Peyer's patch (tissue), 4 donors: ENCODE measurements around the gene LOXHD1. TPM values are rescaled to one million over a fixed set of nuclear protein-coding genes. Genes with fewer than 3 reads are reported as not detected.

Source experiments
- DNase-seq, 3 donors: peaks; one replicate each; pipeline ENCODE4 v3.0.0-alpha.2; 2017 to 2019
- H3K27ac ChIP-seq, 4 donors: fragments of 200-600 bp; sonication (generic); one replicate each; pipeline ENCODE4 v1.5.1; 2016 to 2019
- H3K27me3 ChIP-seq, 2 donors: fragments of 200-600 bp; sonication (generic); one replicate each; pipeline ENCODE4 v1.5.1; 2019
- H3K36me3 ChIP-seq, 3 donors: fragments of 200-600 bp; sonication (generic); one replicate each; pipeline ENCODE4 v1.5.1; 2016 to 2019
- H3K4me1 ChIP-seq, 4 donors: fragments of 200-600 bp; sonication (generic); one replicate each; pipeline ENCODE4 v1.5.1; 2016 to 2019
- H3K4me3 ChIP-seq, 4 donors: fragments of 200-600 bp; sonication (generic); 1 replicate in 3 of 4; 2 replicates in 1 of 4; pipeline ENCODE4 v1.5.1; 2016 to 2019; ENCODE audit warnings: mild to moderate bottlenecking in 1 of 4
- H3K9me3 ChIP-seq, 4 donors: fragments of 200-600 bp; sonication (generic); one replicate each; pipeline ENCODE4 v1.5.1; 2016 to 2019; ENCODE audit warnings: mild to moderate bottlenecking in 1 of 4
- POLR2A ChIP-seq, 2 donors: fragments of 450-650 bp; IDR thresholded peaks; one replicate each; pipeline ENCODE4 v1.5.1; 2017; ENCODE audit warnings: antibody characterized with exemption in 2 of 2, mild to moderate bottlenecking in 2 of 2, moderate library complexity in 2 of 2
- total RNA-seq, 4 donors: library from RNA; depleted of rRNA; stranded (reverse); fragments of >200 nt; gene quantifications; one replicate each; pipeline ENCODE4 v1.1.0, GENCODE V29; 2016
- TF ChIP-seq, protein P1 (sequence below), 6 experiments: fragments of 450-650 bp in 4 of 6; fragments of 200-600 bp in 2 of 6; sonication (generic) in 1 of 6; IDR thresholded peaks; one replicate each; pipeline ENCODE4 v1.5.1; 2017 to 2019; ENCODE audit warnings: antibody characterized with exemption in 6 of 6, mild to moderate bottlenecking in 3 of 6, moderate library complexity in 1 of 6

LOXHD1 gene
- total RNA-seq, 4 donors from 2014 or later: 0.19 to 0.83 TPM; not detected in 2

DNA sequence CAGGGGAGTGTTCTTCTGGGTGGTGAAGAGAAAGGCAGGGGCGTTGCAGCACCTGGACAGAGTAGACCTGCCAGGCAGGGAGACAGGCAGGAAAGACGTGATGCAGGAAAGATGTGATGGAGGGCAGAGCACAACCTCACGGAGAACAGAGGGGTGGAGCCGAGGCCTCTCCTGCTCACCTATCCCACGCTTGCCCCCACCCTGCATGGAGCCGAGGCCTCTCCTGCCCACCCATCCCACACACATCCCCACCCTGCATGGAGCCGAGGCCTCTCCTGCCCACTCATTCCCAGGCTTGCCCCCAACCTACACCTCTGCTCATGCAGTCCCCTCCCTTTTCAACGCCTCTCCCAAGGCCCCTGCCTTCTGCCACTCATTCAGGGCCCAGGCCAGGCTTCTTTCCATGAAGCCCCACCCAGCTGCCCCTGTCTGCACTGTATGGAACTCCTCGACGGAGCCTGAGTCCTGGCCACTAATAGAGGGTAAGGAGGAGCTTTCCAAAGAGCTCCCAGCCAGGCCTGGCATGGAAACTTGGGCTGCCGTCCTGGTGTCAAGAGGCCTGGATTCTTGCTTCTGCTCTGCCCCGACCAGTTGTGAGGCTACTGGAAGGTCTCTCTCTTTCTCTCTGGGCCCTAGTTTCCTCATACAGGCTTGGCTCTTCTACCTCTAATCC, 32.0 kb upstream of the LOXHD1 start:
- H3K27ac ChIP-seq: no peak overlapping the region
- H3K27me3 ChIP-seq: no peaks in the 10 kb centered on the region
- no peaks in the 10 kb centered on the region for H3K4me1 ChIP-seq
- no peaks in the 10 kb centered on the region for H3K9me3 ChIP-seq
- DNase-seq: no peak
- no peaks in the 10 kb centered on the region for H3K36me3 ChIP-seq
- TF ChIP-seq, protein P1, sequence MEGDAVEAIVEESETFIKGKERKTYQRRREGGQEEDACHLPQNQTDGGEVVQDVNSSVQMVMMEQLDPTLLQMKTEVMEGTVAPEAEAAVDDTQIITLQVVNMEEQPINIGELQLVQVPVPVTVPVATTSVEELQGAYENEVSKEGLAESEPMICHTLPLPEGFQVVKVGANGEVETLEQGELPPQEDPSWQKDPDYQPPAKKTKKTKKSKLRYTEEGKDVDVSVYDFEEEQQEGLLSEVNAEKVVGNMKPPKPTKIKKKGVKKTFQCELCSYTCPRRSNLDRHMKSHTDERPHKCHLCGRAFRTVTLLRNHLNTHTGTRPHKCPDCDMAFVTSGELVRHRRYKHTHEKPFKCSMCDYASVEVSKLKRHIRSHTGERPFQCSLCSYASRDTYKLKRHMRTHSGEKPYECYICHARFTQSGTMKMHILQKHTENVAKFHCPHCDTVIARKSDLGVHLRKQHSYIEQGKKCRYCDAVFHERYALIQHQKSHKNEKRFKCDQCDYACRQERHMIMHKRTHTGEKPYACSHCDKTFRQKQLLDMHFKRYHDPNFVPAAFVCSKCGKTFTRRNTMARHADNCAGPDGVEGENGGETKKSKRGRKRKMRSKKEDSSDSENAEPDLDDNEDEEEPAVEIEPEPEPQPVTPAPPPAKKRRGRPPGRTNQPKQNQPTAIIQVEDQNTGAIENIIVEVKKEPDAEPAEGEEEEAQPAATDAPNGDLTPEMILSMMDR (IDR thresholded peaks at IDR 0.05): no peak
- TF ChIP-seq POLR2A (IDR thresholded peaks at IDR 0.05): no peak
- no peak overlapping the region for H3K4me3 ChIP-seq

DNA sequence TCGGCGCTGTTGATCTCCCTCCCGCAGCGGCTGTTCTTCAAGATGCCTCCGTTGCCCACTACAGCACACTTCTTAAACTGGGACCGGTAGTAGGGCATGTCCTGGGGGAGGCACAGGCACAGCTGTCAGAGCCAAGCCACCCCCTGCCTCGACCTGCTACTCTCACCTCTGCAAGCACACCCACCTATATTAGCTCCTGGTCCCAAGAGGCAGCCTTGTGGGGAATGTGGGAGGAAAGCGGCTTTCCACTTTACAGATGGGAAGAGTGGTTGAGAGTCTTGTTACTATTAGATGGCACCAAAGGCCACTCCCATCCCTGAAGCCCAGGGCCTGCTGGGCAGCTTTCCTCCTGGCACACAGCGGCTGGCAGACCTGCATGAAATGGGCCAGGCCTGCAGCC, 29.2 kb upstream of the LOXHD1 start:
- H3K27me3 ChIP-seq: no peaks in the 10 kb centered on the region
- no peaks in the 10 kb centered on the region for H3K4me1 ChIP-seq
- H3K9me3 ChIP-seq: no peaks in the 10 kb centered on the region
- H3K27ac ChIP-seq: no peak overlapping the region
- no peak overlapping the region for H3K4me3 ChIP-seq
- TF ChIP-seq, protein P1 (IDR thresholded peaks at IDR 0.05): no peak
- no peak for TF ChIP-seq POLR2A (IDR thresholded peaks at IDR 0.05)
- H3K36me3 ChIP-seq: no peaks in the 10 kb centered on the region
- no peak for DNase-seq

DNA sequence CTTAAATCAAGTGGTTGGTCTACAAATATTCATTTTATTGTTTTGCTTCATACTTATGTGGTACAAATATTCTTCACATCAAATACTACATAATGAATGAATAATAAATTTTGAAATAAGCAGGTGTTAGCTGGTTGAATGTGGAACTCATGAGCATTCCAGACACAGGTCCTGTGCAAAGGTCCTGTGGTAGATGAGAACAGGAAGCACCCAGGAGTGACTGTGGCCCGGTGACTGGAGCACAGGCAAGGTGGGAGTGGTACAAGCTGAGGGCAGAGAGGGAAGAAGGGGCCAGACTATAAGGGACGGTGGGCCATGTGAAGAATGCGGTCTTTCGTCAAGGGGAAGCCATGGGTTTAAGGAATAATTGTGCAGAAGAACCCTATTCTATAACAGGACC, 26.2 kb upstream of the LOXHD1 start:
- TF ChIP-seq, protein P1 (IDR thresholded peaks at IDR 0.05): no peak
- TF ChIP-seq POLR2A (IDR thresholded peaks at IDR 0.05): no peak
- no peak overlapping the region for H3K27ac ChIP-seq
- no peak for DNase-seq
- H3K36me3 ChIP-seq: no peaks in the 10 kb centered on the region
- no peak overlapping the region for H3K4me3 ChIP-seq
- no peaks in the 10 kb centered on the region for H3K9me3 ChIP-seq
- no peaks in the 10 kb centered on the region for H3K4me1 ChIP-seq
- H3K27me3 ChIP-seq: no peaks in the 10 kb centered on the region

DNA sequence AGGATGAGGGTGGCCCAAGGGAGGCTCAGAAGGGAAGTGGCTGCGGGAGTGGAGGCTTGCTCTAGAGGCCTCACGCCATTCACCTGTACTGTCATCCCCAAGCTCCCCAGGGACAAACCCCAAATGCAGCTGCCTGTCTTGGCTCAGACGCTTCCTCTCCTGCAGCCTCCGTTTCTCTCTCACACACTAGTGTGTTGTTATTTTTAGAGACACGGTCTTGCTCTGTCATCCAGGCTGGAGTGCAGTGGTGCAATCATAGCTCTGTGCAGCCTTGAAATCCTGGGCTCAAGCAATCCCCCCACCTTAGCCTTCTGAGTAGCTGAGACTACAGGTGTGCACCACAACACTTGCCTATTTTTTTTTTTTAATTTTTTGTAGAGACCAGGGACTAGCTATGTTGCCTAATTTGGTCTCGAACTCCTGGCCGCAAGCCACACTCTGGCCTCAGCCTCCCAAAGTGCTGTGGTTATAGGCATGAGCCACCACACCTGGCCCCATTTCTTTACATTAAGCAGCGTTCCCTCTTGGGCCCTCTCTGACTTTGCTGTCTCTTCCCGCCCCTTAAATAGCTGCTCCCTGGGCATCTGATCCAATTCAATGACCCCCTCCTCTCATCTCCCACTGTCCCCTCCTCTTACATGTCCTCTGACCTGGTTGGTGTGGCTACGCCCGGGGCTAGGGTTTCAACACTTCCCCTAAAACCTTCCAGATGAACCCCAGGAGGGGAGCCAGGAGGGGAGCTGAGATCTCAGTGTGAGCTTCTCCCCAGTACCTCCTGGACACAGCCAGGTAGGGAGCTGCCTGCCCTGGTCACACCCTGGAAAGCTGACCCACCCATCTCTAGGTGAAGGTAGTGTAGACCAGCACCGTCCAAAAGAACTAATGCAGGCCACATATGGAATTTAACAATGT, 24.0 kb upstream of the LOXHD1 start:
- Histone ChIP-seq H3K4me1 (no peaks in the 10 kb centered on the region), H3K36me3 (no peaks in the 10 kb centered on the region), H3K9me3 (no peaks in the 10 kb centered on the region), H3K4me3 (no peak overlapping the region), H3K27ac (no peak overlapping the region), H3K27me3 (no peaks in the 10 kb centered on the region)
- DNase-seq: no peak
- TF ChIP-seq, protein P1 (IDR thresholded peaks at IDR 0.05): no peak
- no peak for TF ChIP-seq POLR2A (IDR thresholded peaks at IDR 0.05)

DNA sequence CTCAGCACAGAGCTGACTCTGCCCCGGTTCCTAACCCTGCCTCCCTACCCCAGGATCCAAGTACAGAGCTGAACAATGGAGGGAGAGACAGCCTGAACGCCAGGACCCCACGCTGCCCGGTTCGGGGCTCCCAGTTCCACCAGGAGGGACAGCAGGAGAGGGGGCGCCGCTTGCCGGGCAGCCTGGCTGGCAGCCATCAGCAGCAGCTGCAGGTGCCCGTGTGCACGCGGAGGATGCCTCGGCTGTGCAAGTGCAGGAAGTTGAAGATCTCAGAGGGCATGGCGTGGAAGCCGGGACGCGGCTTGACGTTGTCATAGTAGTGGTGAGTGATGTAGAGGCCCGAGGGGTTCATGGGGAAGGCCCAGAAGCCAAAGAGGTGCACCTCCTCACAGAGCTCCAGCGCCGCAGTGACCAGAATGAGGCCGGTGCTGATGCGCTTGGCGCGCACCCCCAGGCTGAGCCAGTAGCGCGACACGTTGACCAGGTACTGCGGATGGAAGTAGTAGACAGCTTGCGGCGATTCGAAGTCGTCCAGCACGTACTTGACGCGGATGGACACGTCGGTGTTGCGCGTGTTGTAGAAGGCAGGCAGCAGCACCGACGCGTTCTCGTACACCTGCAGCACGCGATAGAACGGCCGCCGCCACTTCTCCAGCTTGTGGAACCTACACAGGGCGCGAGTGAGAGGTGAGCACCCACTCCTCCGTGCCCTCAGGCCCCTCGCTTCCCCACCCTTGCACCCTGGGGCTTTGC, 23.0 kb upstream of the LOXHD1 start:
- H3K4me1 ChIP-seq: no peaks in the 10 kb centered on the region
- no peak for DNase-seq
- H3K36me3 ChIP-seq: no peaks in the 10 kb centered on the region
- TF ChIP-seq POLR2A (IDR thresholded peaks at IDR 0.05): no peak
- TF ChIP-seq, protein P1 (IDR thresholded peaks at IDR 0.05): no peak
- H3K27ac ChIP-seq: no peak overlapping the region
- H3K9me3 ChIP-seq: no peaks in the 10 kb centered on the region
- H3K4me3 ChIP-seq: no peak overlapping the region
- no peaks in the 10 kb centered on the region for H3K27me3 ChIP-seq
